H54 (cell line): ENCODE measurements around the gene PSMA4.
A peak's percentile ranks its signal among the peaks of the same experiment; 100 is the strongest.

Source experiments
- DNase-seq: peaks from one replicate; pipeline ENCODE4 v3.0.0; 2011; ENCODE audit warnings: low spot score, mixed read lengths; ENCODE audit not compliant: insufficient read length
- FAIRE-seq: peaks from 3 replicates; lab custom pipeline; 2011; peaks lifted over from hg19 to GRCh38; lab: Jason Lieb, UNC
- POLR2A ChIP-seq: IDR thresholded peaks from 2 replicates; pipeline ENCODE4 v1.6.1; 2011; ENCODE audit warnings: low read depth, mild to moderate bottlenecking, low read length

Gene PSMA4

GRCh38 chr15:78565951-78566774, 25.9 kb downstream of the PSMA4 start:
- FAIRE-seq (no peak), DNase-seq (peak; percentile 15)
- TF ChIP-seq POLR2A = no peak

GRCh38 chr15:78567531-78567930, 27.3 kb downstream of the PSMA4 start:
- no peak for TF ChIP-seq POLR2A
- FAIRE-seq = no peak
- DNase-seq = no peak

- FAIRE-seq = no peak
- no peak for DNase-seq
- no peak for TF ChIP-seq POLR2A
Measured at GRCh38 chr15:78570710-78571109, 30.5 kb downstream of the PSMA4 start.

GRCh38 chr15:78571382-78571781, 31.1 kb downstream of the PSMA4 start:
- DNase-seq (no peak), FAIRE-seq (no peak)
- no peak for TF ChIP-seq POLR2A

GRCh38 chr15:78573416-78573815, 33.2 kb downstream of the PSMA4 start:
- no peak for TF ChIP-seq POLR2A
- DNase-seq = no peak
- no peak for FAIRE-seq

- TF ChIP-seq POLR2A = no peak
- FAIRE-seq (no peak), DNase-seq (no peak)
Measured at GRCh38 chr15:78574944-78575343, 34.7 kb downstream of the PSMA4 start.

- no peak for TF ChIP-seq POLR2A
- FAIRE-seq (no peak), DNase-seq (no peak)
Measured at GRCh38 chr15:78597583-78597982, 57.3 kb downstream of the PSMA4 start.

- TF ChIP-seq POLR2A = no peak
- FAIRE-seq (no peak), DNase-seq (no peak)
Measured at GRCh38 chr15:78598348-78598747, 58.1 kb downstream of the PSMA4 start.

GRCh38 chr15:78599189-78599588, 58.9 kb downstream of the PSMA4 start:
- TF ChIP-seq POLR2A = no peak
- DNase-seq = no peak
- no peak for FAIRE-seq
